Glomerular visceral epithelial cell (primary cell): ENCODE measurements around the gene LRCH2.

Experiments used
- DNase-seq: peaks from one replicate; pipeline ENCODE4 v3.0.0-alpha.2; 2016; ENCODE audit errors: extremely low spot score

Gene LRCH2

DNA sequence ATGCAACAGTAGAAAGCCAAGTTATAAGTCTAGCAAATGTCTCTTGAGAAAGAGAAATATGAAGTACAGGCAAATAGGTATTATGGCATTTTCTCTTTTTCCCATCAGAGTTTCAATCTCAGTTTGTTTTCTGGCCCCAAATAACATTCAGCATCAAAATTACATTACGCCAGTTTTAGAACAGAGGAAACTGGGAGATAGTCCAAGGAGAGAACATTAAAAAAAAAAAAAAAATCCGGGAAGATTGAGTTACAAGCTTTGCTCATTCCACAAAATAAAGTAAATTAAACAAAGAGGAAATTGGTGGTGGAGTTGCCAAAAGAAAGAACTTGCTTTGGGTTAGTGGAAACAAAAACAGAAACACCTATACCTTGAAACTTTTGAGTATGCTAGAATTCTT, 166.1 kb downstream of the LRCH2 start:
- DNase-seq: no peak

DNA sequence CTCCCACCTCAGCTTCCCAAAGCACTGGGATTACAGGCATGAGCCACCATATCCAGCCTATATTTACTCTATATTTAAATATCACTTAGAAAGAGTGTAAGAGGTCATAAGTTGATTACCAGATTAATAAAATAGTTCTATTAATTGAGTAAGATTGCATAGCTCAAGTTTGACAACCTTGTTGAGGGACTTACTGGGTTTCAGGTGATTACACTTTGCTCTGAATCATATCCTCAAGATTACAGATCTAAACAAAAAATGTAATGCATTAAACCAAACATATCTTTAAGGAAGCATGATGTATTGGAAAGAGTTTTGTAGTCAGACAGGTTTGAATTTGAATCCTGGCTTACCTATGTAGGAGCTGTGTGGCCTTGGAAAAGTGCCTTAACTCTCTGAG, 168.6 kb downstream of the LRCH2 start:
- no peak for DNase-seq
